ENCODE results near the gene EMP1. TPM values are rescaled to one million over a fixed set of nuclear protein-coding genes. Genes with fewer than 3 reads are reported as not detected.

Gene EMP1, protein sequence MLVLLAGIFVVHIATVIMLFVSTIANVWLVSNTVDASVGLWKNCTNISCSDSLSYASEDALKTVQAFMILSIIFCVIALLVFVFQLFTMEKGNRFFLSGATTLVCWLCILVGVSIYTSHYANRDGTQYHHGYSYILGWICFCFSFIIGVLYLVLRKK
- total RNA-seq (2021; ENCODE audit: unreplicated experiment) = 18.6 TPM
- polyA plus RNA-seq (2012; ENCODE audit: insufficient read length) = 24.1 TPM
- Bru-seq, nascent RNA = percentile 59 among the genes with signal in this experiment
- percentile 60 among the genes with signal in this experiment for BruChase-seq, experiment 1, labeled RNA remaining after a 2-hour chase
- BruChase-seq, experiment 2, labeled RNA remaining after a 6-hour chase = percentile 78 among the genes with signal in this experiment
- long read RNA-seq, full-length matches to known transcripts = 4 of 13 reads
- long read RNA-seq, partial matches to known transcripts = 2 of 13 reads
- long read RNA-seq, other reads (novel, unspliced or antisense) = 7 of 13 reads

DNA sequence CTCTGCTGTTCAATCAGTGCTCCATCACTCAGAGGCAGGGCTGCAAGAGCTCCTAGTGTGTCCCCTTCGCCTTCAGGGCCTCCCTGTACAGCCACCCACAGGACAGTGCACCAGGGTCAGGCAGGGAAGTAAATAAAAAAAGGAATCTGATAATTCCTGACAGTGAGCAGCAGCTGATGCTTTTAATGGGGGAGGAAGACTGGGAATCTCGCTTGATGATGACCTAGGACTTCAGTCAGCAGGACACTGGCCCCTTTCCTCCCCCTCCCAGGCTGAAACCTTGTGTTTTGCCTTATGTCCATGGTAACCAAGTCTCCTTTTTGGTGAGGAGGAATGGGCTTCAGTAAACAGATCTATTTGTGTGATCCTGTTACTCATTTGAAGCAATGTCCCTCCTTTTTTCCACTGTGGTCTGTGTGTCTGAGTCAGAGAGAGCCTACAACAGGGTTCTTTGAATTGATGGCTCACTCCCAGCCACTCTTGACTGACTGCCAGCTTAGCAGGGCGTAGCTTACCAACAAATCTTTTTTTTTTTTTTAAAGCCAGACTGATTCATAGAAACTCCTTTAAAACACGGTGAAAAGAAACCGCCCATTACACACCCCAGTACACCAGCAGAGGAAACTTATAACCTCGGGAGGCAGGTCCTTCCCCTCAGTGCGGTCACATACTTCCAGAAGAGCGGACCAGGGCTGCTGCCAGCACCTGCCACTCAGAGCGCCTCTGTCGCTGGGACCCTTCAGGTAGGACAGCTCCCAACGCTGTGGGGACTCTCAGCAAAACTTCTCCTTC is at the start of gene EMP1:
TSS of gene EMP1 (plus strand) at position 597 of the 792 bp plus-strand sequence. CDS start 14,785 bp downstream, outside the sequence.
- no TSS peak for BruUV-seq (replicated peaks)
- in situ Hi-C loops (cut with HindIII; ENCODE audit: low pct_unique_long_range_greater_than_20kb, low sequenced_read_pairs) = no loop called here
- POLR2A ChIA-PET = interaction anchor here (0.6 kb wide), 1 partner anchor 25 kb away, joined by 3 read pairs; no protein-coding TSS in a partner anchor
- Histone ChIP-seq H3K36me3 (ENCODE audit: control insufficient read depth, insufficient read depth, low read length) (no peaks in the 10 kb centered on the region), H3K27ac (ENCODE audit: low read length) (peak within 1 kb of the TSS; percentile 79), H3K9me3 (ENCODE audit: control insufficient read depth, insufficient read depth, low read depth, low read length) (no peaks in the 10 kb centered on the region), H3K4me1 (ENCODE audit: control insufficient read depth, insufficient read depth, low read length) (peaks cover 9% of the 10 kb centered on the region), H3K4me3 (ENCODE audit: low read depth in 2 of 2, low read length in 2 of 2) (peak within 1 kb of the TSS; percentile 45 to 57), H3K27me3 (ENCODE audit: control insufficient read depth, insufficient read depth, low read length) (no peaks in the 10 kb centered on the region)
- peak; percentile 91 for DNase-seq (ENCODE audit: low read depth, low spot score)
- peak; percentile 89 for ATAC-seq
- intact Hi-C loops (cut with micrococcal nuclease; ENCODE audit: unreplicated experiment) = no loop called here
- TF ChIP-seq, protein P1, sequence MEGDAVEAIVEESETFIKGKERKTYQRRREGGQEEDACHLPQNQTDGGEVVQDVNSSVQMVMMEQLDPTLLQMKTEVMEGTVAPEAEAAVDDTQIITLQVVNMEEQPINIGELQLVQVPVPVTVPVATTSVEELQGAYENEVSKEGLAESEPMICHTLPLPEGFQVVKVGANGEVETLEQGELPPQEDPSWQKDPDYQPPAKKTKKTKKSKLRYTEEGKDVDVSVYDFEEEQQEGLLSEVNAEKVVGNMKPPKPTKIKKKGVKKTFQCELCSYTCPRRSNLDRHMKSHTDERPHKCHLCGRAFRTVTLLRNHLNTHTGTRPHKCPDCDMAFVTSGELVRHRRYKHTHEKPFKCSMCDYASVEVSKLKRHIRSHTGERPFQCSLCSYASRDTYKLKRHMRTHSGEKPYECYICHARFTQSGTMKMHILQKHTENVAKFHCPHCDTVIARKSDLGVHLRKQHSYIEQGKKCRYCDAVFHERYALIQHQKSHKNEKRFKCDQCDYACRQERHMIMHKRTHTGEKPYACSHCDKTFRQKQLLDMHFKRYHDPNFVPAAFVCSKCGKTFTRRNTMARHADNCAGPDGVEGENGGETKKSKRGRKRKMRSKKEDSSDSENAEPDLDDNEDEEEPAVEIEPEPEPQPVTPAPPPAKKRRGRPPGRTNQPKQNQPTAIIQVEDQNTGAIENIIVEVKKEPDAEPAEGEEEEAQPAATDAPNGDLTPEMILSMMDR (IDR thresholded peaks at IDR 0.05) = no peak
- TF ChIP-seq, protein P2, sequence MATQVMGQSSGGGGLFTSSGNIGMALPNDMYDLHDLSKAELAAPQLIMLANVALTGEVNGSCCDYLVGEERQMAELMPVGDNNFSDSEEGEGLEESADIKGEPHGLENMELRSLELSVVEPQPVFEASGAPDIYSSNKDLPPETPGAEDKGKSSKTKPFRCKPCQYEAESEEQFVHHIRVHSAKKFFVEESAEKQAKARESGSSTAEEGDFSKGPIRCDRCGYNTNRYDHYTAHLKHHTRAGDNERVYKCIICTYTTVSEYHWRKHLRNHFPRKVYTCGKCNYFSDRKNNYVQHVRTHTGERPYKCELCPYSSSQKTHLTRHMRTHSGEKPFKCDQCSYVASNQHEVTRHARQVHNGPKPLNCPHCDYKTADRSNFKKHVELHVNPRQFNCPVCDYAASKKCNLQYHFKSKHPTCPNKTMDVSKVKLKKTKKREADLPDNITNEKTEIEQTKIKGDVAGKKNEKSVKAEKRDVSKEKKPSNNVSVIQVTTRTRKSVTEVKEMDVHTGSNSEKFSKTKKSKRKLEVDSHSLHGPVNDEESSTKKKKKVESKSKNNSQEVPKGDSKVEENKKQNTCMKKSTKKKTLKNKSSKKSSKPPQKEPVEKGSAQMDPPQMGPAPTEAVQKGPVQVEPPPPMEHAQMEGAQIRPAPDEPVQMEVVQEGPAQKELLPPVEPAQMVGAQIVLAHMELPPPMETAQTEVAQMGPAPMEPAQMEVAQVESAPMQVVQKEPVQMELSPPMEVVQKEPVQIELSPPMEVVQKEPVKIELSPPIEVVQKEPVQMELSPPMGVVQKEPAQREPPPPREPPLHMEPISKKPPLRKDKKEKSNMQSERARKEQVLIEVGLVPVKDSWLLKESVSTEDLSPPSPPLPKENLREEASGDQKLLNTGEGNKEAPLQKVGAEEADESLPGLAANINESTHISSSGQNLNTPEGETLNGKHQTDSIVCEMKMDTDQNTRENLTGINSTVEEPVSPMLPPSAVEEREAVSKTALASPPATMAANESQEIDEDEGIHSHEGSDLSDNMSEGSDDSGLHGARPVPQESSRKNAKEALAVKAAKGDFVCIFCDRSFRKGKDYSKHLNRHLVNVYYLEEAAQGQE (IDR thresholded peaks at IDR 0.05; ENCODE audit: insufficient read depth in 1 of 2, low read depth in 2 of 2, low read length in 1 of 2) = no peak
- TF ChIP-seq SIN3A (IDR thresholded peaks at IDR 0.05; ENCODE audit: borderline replicate concordance, insufficient read depth, low read depth, low read length) (no peak), TCF7L2 (IDR thresholded peaks at IDR 0.05; ENCODE audit: low read depth, low read length) (no peak), POLR2AphosphoS5 (IDR thresholded peaks at IDR 0.05; ENCODE audit: low read depth, low read length) (no peak)
- CTCF ChIA-PET = no interaction called here

DNA sequence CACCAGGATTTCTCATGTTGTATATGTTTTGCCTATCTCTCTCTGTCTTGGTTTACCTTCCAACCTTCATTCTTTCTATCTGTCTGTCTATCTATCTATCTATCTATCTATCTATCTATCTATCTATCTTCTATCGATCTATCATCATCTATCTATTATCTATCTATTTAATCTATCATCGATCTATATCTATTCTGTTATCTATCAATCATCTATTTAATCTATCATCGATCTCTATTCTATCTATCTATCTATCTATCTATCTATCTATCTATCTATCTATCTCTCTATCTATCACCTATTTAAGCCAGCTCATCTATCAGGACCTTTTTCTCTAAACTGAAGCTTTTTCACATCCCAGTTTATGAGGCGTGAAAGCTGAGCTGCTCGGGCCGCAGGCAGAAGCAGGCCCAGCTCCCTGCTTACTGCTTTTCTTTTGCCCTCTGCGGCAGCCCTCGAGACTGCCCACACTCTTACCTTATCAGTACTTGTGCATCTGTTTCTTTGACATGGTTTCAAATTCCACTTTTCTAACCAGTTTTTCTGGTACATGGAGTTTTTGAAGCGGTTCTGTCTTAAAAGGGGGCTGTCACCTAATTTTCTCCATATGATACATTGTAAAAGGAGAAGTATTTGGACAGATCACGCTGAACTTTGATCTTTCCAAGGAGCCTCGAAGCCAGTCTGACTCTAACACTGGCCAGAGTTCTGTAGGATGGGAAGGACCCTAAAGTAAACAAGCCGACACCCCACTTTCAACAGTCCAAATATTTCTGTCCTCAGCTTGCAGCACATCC is 48.6 kb upstream of the EMP1 start:
- POLR2A ChIA-PET = no interaction called here
- no peaks in the 10 kb centered on the region for H3K4me1 ChIP-seq (ENCODE audit: control insufficient read depth, insufficient read depth, low read length)
- H3K27ac ChIP-seq (ENCODE audit: low read length) = no peak overlapping the region

More for the DNA sequence above, 48.6 kb upstream of the EMP1 start:
- in situ Hi-C loops (cut with HindIII; ENCODE audit: low pct_unique_long_range_greater_than_20kb, low sequenced_read_pairs) = no loop called here
- CTCF ChIA-PET = no interaction called here
- DNase-seq (ENCODE audit: low read depth, low spot score) (no peak), ATAC-seq (no peak)
- no peaks in the 10 kb centered on the region for H3K27me3 ChIP-seq (ENCODE audit: control insufficient read depth, insufficient read depth, low read length)
- no peak overlapping the region for H3K4me3 ChIP-seq (ENCODE audit: low read depth in 2 of 2, low read length in 2 of 2)
- intact Hi-C loops (cut with micrococcal nuclease; ENCODE audit: unreplicated experiment) = no loop called here
- BruUV-seq (replicated peaks) = no TSS peak
- TF ChIP-seq, protein P1 (IDR thresholded peaks at IDR 0.05) = no peak
- no peak for TF ChIP-seq SIN3A (IDR thresholded peaks at IDR 0.05; ENCODE audit: borderline replicate concordance, insufficient read depth, low read depth, low read length)
- TF ChIP-seq, protein P2 (IDR thresholded peaks at IDR 0.05; ENCODE audit: insufficient read depth in 1 of 2, low read depth in 2 of 2, low read length in 1 of 2) = no peak
- TF ChIP-seq TCF7L2 (IDR thresholded peaks at IDR 0.05; ENCODE audit: low read depth, low read length) = no peak
- TF ChIP-seq POLR2AphosphoS5 (IDR thresholded peaks at IDR 0.05; ENCODE audit: low read depth, low read length) = no peak
- no peaks in the 10 kb centered on the region for H3K9me3 ChIP-seq (ENCODE audit: control insufficient read depth, insufficient read depth, low read depth, low read length)
- no peaks in the 10 kb centered on the region for H3K36me3 ChIP-seq (ENCODE audit: control insufficient read depth, insufficient read depth, low read length)
